Upper lobe of left lung (tissue), 4 donors: ENCODE results near the gene SIRPG.

ENCODE experiments used
- POLR2A ChIP-seq, 4 donors: fragments of 450-650 bp; IDR thresholded peaks; one replicate each; pipeline ENCODE4 v1.5.1; 2016 to 2017; ENCODE audit warnings: antibody characterized with exemption in 4 of 4, mild to moderate bottlenecking in 2 of 4
- TF ChIP-seq, protein P1 (sequence below), 6 experiments: fragments of 450-650 bp in 4 of 6; fragments of 200-600 bp in 2 of 6; sonication (generic) in 2 of 6; IDR thresholded peaks; one replicate each; pipeline ENCODE4 v1.5.1; 2016 to 2019; ENCODE audit warnings: antibody characterized with exemption in 6 of 6

GRCh38 chr20:1669304-1669703, 11.7 kb upstream of the SIRPG start:
- TF ChIP-seq, protein P1, sequence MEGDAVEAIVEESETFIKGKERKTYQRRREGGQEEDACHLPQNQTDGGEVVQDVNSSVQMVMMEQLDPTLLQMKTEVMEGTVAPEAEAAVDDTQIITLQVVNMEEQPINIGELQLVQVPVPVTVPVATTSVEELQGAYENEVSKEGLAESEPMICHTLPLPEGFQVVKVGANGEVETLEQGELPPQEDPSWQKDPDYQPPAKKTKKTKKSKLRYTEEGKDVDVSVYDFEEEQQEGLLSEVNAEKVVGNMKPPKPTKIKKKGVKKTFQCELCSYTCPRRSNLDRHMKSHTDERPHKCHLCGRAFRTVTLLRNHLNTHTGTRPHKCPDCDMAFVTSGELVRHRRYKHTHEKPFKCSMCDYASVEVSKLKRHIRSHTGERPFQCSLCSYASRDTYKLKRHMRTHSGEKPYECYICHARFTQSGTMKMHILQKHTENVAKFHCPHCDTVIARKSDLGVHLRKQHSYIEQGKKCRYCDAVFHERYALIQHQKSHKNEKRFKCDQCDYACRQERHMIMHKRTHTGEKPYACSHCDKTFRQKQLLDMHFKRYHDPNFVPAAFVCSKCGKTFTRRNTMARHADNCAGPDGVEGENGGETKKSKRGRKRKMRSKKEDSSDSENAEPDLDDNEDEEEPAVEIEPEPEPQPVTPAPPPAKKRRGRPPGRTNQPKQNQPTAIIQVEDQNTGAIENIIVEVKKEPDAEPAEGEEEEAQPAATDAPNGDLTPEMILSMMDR (IDR thresholded peaks at IDR 0.05), result no peak
- TF ChIP-seq POLR2A (IDR thresholded peaks at IDR 0.05), result no peak
